ENCODE data around the gene COMMD1.

The COMMD1 gene

GRCh38 chr2:62042944-62043343, 137.5 kb downstream of the COMMD1 start:
- no peak overlapping the region for H2AFZ ChIP-seq (ENCODE audit: low read depth, low read length)
- no peaks in the 10 kb centered on the region for H3K79me2 ChIP-seq (ENCODE audit: insufficient read depth, low read length)
- ATAC-seq (ENCODE audit: insufficient read depth, low read depth) (no peak), DNase-seq (no peak)
- H3K36me3 ChIP-seq (ENCODE audit: insufficient read depth, low read length) = no peaks in the 10 kb centered on the region
- no peak overlapping the region for H3K4me3 ChIP-seq (ENCODE audit: low read depth in 1 of 2, low read length in 2 of 2)
- no peaks in the 10 kb centered on the region for H4K20me1 ChIP-seq (ENCODE audit: insufficient read depth, low read length)
- H3K4me2 ChIP-seq (ENCODE audit: insufficient read depth, low read length) = no peak overlapping the region
- H3K9me3 ChIP-seq (ENCODE audit: insufficient read depth, low read length, severe bottlenecking) = peaks cover 4% of the 10 kb centered on the region
- no peak overlapping the region for H3K27ac ChIP-seq (ENCODE audit: low read length)
- TF ChIP-seq CTCF (IDR thresholded peaks at IDR 0.05; ENCODE audit: borderline replicate concordance, extremely low read depth, low read length, poor library complexity, severe bottlenecking) (no peak), EZH2 (IDR thresholded peaks at IDR 0.05; ENCODE audit: borderline replicate concordance, low read depth, low read length, severe bottlenecking) (no peak)
- H3K9ac ChIP-seq (ENCODE audit: low read depth, low read length) = no peak overlapping the region
- H3K27me3 ChIP-seq (ENCODE audit: insufficient read depth, low read length, poor library complexity) = no peaks in the 10 kb centered on the region
- H3K4me1 ChIP-seq (ENCODE audit: insufficient read depth, low read length) = peaks cover 20% of the 10 kb centered on the region

DNA sequence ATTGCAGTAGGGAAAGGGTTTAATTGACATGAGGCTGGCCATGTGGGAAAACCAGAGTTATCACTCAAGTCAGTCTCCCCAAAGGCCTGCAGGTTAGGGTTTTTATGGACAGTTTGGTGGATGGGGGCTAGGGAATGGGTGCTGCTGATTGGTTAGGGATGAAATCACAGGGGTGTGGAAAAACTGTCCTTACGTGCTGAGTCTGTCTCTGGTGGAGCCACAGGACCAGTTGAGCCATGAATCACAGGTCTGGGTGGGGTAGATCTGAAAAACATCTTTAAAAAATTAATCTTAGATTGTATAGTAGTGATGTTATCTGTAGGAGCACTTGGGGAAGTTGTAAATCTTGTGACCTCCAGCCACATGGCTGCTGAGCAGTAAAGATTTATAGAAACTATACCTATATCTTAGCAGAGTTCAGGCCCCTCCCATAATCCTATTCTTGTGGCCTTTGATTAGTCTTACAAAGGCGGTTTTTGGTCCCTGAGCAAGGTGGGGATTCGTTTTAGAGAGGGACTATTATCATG, 139.6 kb downstream of the COMMD1 start:
- Histone ChIP-seq H3K4me1 (ENCODE audit: insufficient read depth, low read length) (peaks cover 3% of the 10 kb centered on the region; the same call in 1 of the 2 replicates), H3K27ac (ENCODE audit: low read length) (no peak overlapping the region), H3K79me2 (ENCODE audit: insufficient read depth, low read length) (no peaks in the 10 kb centered on the region), H3K4me2 (ENCODE audit: insufficient read depth, low read length) (no peak overlapping the region), H3K4me3 (ENCODE audit: low read depth in 1 of 2, low read length in 2 of 2) (no peak overlapping the region), H2AFZ (ENCODE audit: low read depth, low read length) (no peak overlapping the region), H3K27me3 (ENCODE audit: insufficient read depth, low read length, poor library complexity) (no peaks in the 10 kb centered on the region), H4K20me1 (ENCODE audit: insufficient read depth, low read length) (no peaks in the 10 kb centered on the region), H3K9ac (ENCODE audit: low read depth, low read length) (no peak overlapping the region), H3K36me3 (ENCODE audit: insufficient read depth, low read length) (no peaks in the 10 kb centered on the region), H3K9me3 (ENCODE audit: insufficient read depth, low read length, severe bottlenecking) (peaks cover 4% of the 10 kb centered on the region)
- DNase-seq = no peak
- ATAC-seq (ENCODE audit: insufficient read depth, low read depth) = no peak
- TF ChIP-seq EZH2 (IDR thresholded peaks at IDR 0.05; ENCODE audit: borderline replicate concordance, low read depth, low read length, severe bottlenecking) (no peak), CTCF (IDR thresholded peaks at IDR 0.05; ENCODE audit: borderline replicate concordance, extremely low read depth, low read length, poor library complexity, severe bottlenecking) (no peak)

- H3K27me3 ChIP-seq (ENCODE audit: insufficient read depth, low read length, poor library complexity) = no peaks in the 10 kb centered on the region
- no peak overlapping the region for H3K4me3 ChIP-seq (ENCODE audit: low read depth in 1 of 2, low read length in 2 of 2)
- H4K20me1 ChIP-seq (ENCODE audit: insufficient read depth, low read length) = no peaks in the 10 kb centered on the region
- no peak overlapping the region for H3K9ac ChIP-seq (ENCODE audit: low read depth, low read length)
- no peaks in the 10 kb centered on the region for H3K36me3 ChIP-seq (ENCODE audit: insufficient read depth, low read length)
- no peaks in the 10 kb centered on the region for H3K4me1 ChIP-seq (ENCODE audit: insufficient read depth, low read length)
- no peak for TF ChIP-seq EZH2 (IDR thresholded peaks at IDR 0.05; ENCODE audit: borderline replicate concordance, low read depth, low read length, severe bottlenecking)
- TF ChIP-seq CTCF (IDR thresholded peaks at IDR 0.05; ENCODE audit: borderline replicate concordance, extremely low read depth, low read length, poor library complexity, severe bottlenecking) = no peak
- no peaks in the 10 kb centered on the region for H3K79me2 ChIP-seq (ENCODE audit: insufficient read depth, low read length)
- peaks cover 4% of the 10 kb centered on the region for H3K9me3 ChIP-seq (ENCODE audit: insufficient read depth, low read length, severe bottlenecking)
- DNase-seq (no peak), ATAC-seq (ENCODE audit: insufficient read depth, low read depth) (no peak)
- no peak overlapping the region for H3K27ac ChIP-seq (ENCODE audit: low read length)
- H2AFZ ChIP-seq (ENCODE audit: low read depth, low read length) = no peak overlapping the region
- H3K4me2 ChIP-seq (ENCODE audit: insufficient read depth, low read length) = no peak overlapping the region
Measured at GRCh38 chr2:62046141-62046540, 140.7 kb downstream of the COMMD1 start.
